ENCODE data around the gene STEAP1B.

STEAP1B gene

DNA sequence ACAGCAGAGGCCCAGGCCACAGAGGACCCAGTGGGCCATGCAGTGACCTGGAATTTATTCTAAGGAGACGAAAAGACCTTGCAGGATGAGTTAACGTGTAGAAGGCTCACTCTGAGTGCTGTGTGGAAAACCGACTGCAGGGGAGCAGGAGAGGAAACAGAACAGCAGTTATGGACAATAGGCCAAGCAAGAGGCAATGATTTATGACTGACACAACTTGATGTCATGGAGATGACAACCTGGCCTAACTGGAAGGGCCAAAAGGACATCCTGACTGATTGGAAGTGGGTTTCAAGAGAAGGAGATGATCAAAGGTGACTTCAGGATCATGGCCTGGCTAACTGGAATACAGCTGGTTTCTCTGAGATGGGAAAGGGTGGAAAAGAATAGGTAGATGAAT is 72.9 kb downstream of the STEAP1B start:
- no peak for DNase-seq (ENCODE audit: low read depth)
- TF ChIP-seq, protein P1, sequence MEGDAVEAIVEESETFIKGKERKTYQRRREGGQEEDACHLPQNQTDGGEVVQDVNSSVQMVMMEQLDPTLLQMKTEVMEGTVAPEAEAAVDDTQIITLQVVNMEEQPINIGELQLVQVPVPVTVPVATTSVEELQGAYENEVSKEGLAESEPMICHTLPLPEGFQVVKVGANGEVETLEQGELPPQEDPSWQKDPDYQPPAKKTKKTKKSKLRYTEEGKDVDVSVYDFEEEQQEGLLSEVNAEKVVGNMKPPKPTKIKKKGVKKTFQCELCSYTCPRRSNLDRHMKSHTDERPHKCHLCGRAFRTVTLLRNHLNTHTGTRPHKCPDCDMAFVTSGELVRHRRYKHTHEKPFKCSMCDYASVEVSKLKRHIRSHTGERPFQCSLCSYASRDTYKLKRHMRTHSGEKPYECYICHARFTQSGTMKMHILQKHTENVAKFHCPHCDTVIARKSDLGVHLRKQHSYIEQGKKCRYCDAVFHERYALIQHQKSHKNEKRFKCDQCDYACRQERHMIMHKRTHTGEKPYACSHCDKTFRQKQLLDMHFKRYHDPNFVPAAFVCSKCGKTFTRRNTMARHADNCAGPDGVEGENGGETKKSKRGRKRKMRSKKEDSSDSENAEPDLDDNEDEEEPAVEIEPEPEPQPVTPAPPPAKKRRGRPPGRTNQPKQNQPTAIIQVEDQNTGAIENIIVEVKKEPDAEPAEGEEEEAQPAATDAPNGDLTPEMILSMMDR (IDR thresholded peaks at IDR 0.05; ENCODE audit: control insufficient read depth, extremely low read depth, insufficient read depth): no peak
- H3K4me3 ChIP-seq (ENCODE audit: low read depth, low read length): no peak overlapping the region

DNA sequence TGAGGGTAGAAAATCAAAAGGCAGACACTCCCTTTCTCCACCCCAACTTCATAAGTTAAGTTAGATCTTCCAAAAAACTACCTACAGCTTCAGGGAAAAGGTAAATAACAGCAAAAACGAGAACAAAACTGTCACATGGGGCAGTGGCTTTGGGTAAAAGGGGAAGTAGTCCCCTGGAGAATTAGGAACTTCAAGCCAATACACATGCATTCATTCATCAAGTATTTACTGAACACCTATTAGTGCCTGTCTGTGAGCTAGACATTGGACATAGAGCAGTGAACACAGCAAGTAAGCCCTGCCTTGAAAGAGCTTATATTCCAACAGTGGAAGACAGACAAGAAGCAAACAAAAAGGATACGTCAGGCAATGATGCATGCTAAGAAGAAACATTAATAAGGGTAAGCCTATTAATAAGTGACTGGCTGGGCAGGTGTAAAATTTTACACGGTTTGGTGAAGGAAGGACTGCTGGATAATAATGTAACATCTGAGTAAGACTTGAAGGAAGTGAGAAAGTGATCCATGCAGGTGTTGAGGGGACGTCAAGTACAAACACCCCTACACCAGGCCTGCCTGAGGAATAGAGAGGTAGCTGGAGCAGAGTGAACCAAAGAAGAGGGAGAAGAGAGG is 73.4 kb downstream of the STEAP1B start:
- TF ChIP-seq, protein P1 (IDR thresholded peaks at IDR 0.05; ENCODE audit: control insufficient read depth, extremely low read depth, insufficient read depth): no peak
- no peak overlapping the region for H3K4me3 ChIP-seq (ENCODE audit: low read depth, low read length)
- no peak for DNase-seq (ENCODE audit: low read depth)

DNA sequence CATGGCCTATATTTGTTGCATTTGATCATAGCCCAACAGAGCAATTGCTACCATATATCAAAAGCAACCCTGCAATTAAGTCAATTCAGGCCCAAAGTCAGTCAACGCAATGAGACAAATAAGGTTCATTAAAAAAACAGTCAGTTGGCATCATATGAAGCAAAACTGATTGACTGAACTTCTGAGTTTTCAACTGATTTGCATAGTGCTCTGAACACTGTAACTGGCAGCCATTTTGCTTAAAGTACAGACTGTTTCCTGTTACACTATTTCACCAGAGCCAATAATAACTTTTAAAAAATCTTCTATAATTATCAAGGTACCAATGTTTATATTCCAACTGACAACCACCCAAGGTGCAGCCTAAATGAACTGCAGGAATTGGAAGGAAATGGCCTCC is 74.6 kb downstream of the STEAP1B start:
- no peak for DNase-seq (ENCODE audit: low read depth)
- TF ChIP-seq, protein P1 (IDR thresholded peaks at IDR 0.05; ENCODE audit: control insufficient read depth, extremely low read depth, insufficient read depth): no peak
- H3K4me3 ChIP-seq (ENCODE audit: low read depth, low read length): no peak overlapping the region

DNA sequence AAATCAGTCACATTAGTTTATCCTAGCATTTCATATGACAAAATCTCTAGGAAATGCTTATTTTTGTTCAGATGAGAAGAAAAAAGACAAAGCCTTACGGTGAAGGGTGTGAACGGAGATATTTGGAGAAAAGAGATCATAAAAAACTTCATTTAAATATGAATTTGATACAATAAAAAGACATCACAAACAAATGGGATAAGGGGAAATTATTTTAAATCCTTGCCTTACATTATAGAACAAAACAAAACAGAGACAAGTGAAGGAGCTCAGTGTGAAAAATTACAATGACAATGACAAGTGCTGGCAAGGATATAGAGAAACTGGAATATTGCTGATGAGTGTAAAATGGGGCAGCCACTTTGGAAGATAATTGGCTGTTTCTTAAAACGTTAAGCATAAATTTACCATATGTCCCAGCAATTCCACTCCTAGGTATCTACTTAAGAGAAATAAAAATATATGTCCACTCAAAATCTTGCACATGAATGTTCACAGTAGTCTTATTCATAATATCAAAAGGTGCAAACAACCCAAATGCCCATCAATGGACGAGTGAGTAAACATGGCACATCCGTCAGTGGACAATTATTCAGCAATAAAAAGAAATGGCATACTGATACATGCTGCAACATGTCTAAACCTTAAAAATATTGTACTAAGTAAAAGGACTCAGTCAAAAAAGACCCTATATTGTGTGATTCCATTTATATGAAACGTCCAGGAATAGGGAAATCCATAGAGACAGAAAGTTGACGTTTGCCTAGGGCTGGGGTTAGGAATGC is 77.0 kb downstream of the STEAP1B start:
- DNase-seq (ENCODE audit: low read depth): no peak
- TF ChIP-seq, protein P1 (IDR thresholded peaks at IDR 0.05; ENCODE audit: control insufficient read depth, extremely low read depth, insufficient read depth): no peak

DNA sequence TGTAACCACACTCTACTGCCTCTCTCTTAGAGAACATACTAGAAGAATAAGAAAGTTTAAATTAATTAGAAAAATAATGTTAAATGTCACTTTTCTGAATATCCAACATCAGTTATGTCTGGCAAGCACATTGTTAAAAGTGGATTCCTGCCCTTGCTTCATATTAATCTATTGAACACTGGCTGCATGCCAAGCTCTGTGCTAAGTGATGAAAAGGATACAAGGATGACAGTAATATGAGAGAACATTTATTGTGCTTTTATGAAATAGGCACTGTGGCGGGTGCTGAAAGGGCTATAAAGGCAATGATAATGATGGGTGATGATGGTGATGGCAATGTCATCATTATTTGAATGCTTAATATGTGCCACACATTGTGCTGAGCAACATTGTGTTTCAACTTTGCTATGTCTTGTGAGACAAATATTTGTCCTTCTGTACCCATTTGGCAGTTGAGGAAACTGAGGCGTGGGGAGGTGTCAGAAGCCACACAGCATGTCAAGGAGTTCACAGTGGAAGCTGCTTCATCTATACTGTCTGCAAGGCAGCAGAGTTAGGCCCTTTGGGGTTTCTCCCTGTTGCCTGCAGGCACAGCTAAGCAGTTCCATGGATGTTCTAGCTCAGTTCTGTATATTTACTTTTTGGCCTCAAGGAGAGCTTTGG is 78.9 kb downstream of the STEAP1B start:
- H3K4me3 ChIP-seq (ENCODE audit: low read depth, low read length): no peak overlapping the region
- TF ChIP-seq, protein P1 (IDR thresholded peaks at IDR 0.05; ENCODE audit: control insufficient read depth, extremely low read depth, insufficient read depth): no peak
- no peak for DNase-seq (ENCODE audit: low read depth)

More for the DNA sequence above, 77.0 kb downstream of the STEAP1B start:
- H3K4me3 ChIP-seq (ENCODE audit: low read depth, low read length): no peak overlapping the region

DNA sequence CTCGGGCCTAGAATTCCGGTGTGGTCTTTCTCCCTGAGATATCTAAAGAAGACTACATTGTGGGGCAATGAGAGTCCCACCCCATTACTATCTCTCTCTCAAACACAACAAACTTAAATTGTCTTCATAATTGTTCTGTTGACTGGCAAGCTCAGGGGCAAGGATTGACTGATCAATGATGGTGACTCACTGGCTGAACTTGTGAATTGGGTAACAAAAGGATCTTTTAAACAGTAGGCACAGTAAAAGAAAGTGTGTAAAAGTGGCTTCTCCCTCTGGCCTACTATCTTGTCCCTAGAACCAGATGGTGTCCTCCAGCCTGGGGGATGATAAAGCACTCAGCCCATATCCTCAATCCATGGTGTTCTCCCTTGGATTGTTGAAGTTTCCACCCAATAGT is 80.0 kb downstream of the STEAP1B start:
- TF ChIP-seq, protein P1 (IDR thresholded peaks at IDR 0.05; ENCODE audit: control insufficient read depth, extremely low read depth, insufficient read depth): no peak
- no peak for DNase-seq (ENCODE audit: low read depth)
- no peak overlapping the region for H3K4me3 ChIP-seq (ENCODE audit: low read depth, low read length)

Data from LNCaP clone FGC (cell line).